GM19463 (cell line): ENCODE measurements around the gene AKAP8L.
A peak's percentile ranks its signal among the peaks of the same experiment; 100 is the strongest.

ENCODE experiments used
- ATAC-seq: cut with Tn5 transposase; IDR thresholded peaks from one replicate; pipeline ENCODE4 v1.9.1; 2021; ENCODE audit warnings: mild to moderate bottlenecking, moderate library complexity; ENCODE audit not compliant: unreplicated experiment

AKAP8L gene

DNA sequence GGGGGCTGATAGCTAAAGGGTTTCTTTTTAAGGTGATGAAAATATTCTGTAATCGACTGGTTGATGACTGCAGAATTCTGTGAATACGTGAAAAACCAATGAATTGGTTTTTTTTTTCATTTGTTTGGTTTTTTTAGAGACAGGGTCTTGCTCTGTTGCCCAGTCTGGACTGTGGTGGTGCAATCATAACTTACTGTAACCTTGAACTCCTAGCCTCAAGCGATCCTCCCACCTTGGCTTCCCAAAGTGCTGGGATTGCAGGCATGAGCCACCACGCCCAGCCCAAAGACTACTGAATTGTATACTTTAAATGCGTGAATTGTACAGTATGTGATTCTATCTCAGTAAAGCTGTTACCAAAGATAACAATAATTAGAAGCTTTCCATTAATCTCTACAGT is 24.4 kb downstream of the AKAP8L start:
- ATAC-seq: no peak

DNA sequence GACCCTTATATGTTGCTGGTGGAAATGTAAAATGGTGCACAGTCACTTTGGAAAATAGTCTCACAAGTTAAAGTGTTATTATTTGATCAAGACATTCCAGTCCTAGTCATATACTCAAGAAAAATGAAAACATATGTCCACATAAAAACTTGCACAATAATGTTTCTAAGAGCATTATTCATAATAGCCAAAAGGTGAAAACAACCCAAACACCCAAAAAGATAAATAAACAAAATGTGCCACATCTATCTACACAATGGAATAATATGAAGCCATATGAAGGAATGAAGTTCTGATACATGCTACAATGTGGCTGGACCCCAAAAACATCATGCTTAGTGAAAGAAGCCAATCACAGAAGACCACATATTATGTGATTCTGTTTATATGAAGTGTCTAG is 24.8 kb downstream of the AKAP8L start:
- ATAC-seq: no peak

DNA sequence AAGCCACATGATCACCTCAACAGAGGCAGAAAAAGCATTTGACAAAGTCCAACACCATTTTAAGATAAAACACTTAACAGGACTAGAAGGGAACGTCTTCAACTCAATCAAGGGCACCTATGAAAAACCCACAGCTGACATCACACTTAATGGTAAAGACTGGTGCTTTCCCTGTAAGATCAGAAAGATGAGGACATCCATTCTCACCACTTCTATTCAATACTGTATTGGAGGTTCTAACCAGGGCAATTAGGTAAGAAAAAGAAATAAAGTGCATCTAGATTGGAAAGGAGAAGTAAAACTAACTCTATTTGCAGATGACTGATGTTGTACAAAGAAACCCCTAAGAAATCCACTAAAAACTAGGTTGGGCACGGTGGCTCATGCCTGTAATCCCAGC is 28.0 kb downstream of the AKAP8L start:
- ATAC-seq: no peak

DNA sequence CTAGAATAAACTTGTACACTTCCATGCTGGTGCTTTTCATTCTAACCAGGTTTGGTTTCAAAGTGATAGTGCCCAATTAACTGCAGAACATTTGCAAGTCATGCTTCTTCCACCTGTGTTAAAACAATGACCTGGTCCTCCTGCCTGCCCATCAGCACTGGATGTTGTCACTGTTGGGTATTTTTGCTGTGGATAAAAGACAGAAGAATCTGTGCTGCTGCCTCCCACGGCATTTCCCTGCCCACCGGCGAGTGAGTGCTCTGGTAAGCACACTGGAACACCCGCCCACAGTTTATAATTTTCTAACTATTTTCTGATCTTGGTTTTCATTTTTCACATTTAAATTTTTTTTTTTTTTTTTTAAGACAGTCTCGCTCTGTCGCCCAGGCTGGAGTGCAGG is 36.9 kb downstream of the AKAP8L start:
- no peak for ATAC-seq

DNA sequence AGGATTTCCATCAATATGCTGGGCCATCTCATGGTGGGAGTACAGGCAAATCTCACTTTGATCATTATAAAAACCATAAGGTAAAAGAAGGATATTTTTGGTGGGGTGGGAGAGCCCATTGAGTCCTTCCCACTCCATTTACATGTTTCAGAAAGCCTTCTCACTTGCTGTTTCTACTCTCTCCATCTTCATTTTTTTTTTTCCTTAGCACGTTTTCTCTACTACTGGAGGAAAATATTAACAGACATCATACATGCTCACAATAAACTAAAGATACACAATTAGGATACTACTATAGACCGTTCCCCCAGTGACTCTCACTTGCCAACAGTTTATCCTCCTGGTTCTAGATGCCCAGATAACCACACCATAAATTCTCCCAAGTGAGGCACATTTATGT is 37.4 kb downstream of the AKAP8L start:
- no peak for ATAC-seq

DNA sequence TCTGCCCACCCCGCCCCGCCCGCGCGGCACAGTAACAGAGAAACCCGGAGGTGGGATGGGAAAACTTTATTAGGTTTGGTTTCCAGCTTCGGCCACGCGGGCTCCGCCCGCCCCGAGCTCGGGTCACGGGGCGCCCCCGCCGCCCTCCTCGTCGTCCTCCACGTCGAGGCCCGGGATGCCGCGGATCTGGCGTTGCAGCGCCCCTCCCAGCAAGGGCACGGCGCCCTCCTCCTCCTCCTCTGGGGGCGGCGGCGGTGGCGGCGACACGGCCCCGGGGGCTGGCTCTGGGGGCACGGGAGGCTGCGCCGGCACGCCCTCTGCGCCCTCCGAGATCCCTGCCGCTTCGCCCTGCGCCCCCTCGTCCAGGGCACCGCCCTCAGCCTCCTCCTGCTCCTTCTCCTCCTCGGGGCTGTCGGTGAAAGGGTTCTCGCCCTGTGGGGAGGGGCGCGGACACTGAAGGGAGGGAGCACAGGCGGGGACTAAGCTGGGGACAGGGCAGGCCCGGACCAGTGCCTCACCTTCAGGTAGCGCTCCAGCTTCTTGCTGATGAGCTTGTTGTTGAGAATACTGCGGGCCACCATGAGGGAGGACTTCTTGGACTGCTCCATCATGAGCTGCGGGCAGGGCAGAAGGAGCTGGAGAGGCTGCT is 38.7 kb downstream of the AKAP8L start:
- ATAC-seq: peak; percentile 27

DNA sequence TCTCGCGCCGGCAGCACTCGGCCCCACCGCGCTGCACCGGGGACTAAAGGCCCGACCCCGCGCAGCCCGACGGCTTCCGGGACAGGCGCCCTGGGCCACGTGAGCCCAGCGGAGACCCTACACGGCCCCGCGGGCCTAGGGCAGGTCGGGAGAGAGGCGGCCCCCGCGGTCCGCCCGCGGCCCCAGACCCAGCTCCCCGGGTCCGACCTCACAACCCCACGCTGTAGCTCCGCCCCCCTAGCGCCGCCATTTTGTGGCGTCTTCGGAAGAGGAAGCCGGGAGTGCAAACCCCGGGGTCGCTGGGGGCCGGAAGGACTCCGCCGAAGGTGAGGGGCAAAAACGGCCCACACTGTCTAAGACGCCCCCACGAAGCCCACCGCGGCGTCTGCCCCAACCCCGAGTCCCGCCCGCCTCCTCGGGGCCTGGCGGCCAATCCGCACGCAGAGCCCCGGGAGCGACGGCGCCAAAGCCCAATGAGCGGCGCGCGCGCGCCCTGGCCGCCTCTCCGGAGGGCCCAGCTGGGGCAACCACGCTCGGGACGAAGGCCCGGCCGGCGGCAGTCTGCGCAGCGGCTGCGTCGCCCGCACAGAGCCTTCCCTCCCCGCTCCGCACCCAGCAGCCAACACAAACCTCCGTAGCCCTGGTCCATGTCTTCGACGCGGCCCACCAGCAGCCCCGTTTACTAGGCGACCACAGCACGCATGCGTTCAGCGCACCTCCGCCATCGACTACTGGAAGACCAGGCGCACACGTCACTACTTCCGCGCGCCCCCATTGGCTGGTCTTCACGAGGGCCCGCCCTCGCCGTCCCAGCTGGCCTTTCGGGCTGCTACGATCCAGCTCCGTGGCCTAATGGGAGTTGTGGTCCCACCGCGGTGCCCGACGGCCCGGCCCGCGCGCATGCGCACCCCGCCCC is 39.4 kb downstream of the AKAP8L start, which contains the start of gene AKAP8:
AKAP8 (minus strand) TSS at position 705 of the 916 bp plus-strand sequence; CDS start at position 649, 56 bp downstream.
- ATAC-seq: peak; percentile 86

DNA sequence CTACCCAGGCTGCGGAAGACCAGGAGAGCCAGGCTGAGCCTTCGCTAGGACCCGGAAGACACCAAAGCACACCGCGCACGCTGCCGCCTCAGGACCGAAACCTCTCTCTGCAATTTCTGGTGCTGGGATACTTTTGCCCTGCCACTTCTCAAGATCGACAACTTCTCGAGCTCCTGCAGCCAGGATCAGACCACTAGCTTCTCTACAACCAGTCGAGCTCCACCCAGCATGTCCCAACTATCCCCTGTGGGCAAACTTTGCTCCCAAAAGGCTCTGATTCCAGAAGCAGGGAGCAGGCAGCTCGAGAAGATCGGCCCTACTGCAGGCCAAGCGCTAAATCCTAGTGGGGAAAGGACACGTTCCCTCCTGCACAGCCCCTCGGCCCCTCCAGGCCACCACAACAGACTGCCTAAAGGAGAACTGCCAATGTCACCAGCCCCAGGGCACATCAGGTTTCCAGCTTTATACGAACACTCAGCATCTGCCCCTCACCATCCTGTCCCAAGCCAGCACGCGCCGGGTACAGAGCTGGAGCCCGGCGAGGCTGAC is 40.2 kb downstream of the AKAP8L start:
- ATAC-seq: no peak

DNA sequence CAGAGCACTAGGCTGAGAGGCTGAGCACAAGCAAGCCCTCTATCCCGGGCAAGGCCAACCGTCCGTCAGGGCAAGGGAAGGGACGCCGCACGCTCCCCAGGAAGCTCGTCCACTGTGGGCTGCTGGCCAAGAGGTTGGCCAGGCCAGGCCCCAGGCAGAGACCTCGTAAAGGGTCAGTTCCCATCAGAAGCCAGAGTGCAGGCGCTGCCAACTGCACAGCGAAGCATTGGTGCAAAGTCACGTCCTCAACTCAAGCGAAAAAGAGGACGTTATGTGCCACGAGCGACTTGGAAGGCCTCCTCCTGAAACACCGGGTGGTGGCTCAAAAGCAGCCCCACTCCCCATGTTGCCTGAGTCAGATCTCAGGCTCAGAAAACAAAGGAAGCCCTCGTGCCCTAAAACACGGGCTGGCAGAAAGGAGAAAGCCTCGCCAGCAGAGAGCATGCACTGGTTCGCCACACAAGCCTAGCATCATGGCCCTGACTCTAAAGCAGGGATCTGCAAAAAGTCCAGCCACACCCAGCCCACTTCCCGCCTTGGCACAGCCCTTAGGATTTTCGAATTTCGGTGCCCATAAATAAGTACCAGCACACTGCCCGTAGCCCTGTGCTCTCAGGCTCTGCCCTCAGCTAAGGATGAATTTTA is 43.9 kb downstream of the AKAP8L start:
- no peak for ATAC-seq

DNA sequence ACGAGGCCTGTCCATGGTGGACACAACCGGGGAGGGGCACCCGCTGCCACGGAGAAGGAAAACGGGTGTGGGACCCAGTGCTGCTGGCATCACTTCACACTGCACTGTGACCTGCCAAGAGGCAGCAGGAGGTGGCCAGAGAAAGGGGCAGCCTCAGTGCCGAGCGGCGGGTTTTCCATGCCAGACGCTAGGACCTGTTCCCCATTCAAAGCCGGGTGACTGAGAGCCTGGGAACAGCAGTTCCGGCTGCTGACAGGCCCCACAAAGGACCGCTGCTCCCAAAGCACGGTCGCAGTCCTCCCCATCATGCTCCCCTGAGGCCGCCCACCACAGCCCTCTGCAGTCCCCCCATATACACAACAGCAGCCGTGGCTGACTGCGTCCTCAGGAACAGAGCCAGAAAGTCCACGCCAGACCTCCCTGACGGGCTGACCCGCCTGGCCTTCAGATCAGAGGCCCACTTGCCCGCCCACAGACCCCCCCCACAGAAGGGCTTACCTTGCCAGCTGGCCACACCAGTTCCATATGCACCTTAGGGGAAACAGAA is 44.6 kb downstream of the AKAP8L start:
- ATAC-seq: no peak

DNA sequence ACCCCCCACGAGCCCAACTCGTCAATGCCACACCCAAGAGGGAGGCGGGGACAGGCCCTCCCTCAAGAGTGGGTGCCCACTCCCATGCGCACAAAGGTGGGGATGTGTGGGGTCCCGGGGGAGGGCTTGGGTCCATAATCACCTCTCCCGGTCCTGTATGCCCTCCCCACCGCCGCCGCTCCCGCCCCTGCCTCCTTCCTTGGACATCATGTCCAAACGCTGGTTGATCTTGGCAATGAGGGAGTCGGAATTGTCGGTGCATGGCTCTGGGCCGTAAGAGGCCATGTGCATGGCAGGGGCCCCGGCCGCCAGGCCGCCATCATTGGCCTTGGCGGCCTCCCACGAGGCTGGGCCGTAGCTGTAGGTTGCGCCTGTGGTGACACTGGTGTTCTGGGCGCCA is 45.1 kb downstream of the AKAP8L start:
- no peak for ATAC-seq

DNA sequence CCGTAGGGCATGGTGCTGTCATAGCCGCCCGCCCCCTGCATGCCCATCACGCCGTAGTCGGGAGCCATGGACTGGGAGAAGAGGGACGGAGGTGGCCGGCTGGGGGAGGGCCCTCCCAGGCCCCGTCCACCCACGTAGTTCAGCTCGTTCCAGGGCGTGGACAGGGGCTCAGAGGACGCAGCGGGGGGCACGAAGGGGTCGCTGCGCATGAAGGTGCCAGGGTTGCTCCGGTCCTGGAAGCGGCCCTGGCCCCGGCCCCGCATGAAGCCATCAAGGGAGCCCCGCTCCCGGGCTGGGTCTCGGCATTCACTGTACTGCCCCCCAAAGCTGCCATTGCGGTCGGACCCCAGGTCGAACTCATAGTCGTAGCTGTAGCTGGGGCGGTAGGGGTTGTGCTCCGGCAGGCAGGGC is 45.9 kb downstream of the AKAP8L start:
- no peak for ATAC-seq

DNA sequence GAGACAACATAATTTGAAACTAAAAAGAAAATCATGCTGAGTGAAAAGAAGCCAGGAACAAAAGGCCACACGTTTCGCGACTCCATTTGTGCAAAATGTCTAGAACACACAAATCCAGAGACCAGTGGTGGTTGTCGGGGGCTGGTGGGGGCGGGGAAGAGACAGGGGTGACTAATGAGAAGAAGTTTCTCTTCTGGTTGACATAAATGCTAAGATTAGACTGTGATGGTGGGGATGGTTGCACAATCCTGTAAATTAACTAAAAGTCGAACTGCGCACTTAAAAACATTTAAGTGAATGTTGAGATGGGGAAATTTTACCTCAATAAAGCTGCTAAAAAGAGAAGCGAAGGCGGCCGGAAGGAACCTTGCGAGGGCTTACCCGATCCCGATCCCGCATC is 46.3 kb downstream of the AKAP8L start:
- ATAC-seq: no peak

DNA sequence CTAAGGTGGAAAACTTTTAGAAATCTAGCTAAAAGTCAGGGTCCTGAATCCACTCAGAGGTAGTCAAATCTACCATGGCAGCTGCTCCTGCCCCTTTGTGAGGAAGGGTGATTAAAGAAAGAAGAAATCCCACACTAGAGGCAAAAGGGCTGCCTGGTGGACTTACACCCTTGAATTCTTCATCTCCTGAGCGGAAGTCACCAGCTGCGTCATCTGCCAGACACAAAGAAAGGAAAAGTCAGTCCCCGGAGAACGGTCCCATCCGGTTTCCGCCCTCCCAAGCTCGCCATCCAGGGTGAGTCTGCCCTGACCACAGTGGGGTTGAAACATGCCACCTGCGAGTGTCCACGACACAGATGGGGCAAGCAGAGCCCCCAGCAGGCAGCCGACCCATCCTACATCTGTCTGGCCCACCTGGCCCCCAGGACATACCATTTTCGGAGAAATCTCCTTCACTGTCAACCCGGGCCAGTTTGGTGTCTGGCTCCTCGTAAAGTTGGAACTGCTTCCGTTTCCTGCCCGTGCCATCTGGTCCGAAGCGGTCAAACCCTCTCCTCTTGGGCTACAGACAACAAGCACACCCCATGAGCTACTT is 46.9 kb downstream of the AKAP8L start:
- ATAC-seq: no peak

DNA sequence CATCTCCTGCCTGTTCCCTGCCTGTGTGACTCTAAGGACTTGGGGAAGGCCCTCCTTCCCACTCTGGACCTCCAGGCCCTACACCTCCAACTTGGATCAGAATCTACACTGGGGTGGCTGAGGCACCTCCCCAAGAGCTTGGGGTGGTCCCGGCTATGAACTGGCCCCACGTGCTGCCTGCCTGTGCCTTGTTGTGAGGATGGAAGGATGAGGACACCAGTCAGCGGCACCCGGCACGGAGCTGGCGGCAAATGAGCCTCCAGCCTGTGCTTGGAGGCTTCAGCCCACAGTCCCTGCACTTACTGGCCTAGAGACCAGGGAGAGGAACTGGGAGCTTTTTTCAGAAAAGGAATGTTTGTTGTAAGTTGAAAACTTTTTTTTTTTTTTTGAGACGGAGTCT is 47.7 kb downstream of the AKAP8L start:
- ATAC-seq: no peak

DNA sequence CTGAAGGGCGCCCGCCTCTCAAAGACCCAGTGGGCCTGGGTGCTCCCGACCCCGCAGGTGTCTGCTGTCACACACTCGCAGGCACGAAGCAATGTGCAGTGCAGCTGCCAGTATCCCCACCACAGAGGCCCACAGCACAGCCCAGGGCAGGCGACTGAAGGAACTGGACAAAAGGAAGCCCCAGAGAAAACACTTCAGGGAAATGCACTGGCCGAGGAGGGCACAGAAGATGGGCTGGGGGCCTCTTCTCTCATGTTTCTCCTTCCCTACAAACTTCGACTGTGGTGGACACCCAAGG is 49.2 kb downstream of the AKAP8L start:
- ATAC-seq: no peak

DNA sequence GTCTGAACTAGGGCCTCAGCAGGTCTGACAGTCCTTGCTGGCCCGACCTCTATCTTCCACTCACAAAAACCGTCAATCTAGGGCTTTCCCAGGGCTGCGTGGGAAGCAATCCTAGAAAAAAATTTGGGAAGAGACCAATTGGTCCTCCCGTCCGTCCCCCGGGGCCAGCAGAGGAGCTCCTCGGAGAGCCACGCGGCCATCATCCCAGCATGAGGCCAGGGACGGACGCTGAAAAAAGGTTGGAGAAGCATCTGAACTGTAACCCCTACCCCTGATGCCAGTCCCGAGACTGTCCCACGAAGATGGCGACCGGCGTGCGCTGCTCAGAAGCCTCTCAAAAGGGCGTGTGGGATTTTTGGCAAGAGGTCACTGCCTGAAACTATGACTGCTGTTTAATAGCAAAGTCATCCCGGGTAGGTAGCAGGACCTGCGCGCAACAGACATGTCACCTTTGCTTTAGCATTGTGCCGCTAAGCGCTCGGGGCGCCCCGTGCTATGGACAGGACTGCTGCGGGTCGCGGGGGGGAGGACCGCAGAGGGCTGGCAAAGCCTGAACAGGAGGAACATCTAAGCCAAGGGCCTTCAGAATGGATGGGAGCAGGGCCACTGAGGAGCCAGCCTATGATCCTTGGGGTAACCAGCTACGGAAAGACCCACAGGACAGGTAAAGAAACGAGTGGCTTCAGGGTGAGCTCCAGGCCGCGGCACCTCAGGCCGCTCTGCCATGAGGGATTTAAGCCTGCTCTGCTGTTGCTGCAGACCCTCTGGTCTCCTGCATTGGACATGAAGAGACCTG is 49.8 kb downstream of the AKAP8L start:
- no peak for ATAC-seq

DNA sequence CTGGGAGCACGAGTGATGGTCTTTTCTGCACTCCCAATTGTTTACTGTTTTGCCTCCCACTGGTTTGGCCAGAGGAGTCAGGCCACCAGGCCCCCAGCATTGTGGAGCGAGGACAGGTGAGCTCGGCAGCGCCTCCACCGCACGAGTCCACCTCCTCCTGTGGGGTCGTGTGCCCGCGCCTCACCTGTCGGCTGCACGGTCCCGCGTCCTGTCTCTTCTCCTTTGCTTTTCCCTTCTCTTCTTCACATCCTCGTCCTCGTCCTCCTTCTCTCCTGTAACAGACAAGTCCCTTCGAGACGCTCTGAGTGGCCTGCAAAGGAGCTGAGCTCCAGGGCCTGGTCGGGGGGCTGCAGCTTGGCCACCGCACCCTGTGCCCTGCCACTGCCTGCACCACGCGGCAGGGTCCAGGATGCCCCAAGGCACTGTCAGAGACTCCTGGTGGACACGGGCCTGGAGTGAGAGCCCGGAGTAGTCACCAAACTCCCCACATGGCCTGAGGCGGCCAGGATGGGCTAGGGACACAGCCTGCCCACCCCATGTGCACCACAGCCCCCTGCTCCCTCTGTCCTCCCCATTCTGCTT is 50.6 kb downstream of the AKAP8L start:
- no peak for ATAC-seq

DNA sequence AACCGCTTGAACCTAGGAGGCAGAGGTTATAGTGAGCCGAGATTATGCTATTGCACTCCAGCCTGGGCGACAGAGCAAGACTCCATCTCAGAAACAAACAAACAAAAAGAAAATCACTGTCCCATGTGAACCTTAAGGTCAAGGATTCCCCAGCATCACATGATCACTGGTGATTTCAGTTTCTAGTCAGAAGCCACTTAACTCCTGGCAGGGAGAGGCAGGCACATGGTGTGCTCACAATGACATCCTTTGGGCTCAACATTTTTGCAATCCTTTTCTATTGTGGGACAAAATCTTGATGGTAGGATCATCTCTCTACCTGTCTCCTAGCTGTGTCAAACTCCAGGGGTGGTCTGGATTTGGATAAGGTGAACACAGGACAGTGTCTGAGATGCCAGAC is 51.3 kb downstream of the AKAP8L start:
- no peak for ATAC-seq

DNA sequence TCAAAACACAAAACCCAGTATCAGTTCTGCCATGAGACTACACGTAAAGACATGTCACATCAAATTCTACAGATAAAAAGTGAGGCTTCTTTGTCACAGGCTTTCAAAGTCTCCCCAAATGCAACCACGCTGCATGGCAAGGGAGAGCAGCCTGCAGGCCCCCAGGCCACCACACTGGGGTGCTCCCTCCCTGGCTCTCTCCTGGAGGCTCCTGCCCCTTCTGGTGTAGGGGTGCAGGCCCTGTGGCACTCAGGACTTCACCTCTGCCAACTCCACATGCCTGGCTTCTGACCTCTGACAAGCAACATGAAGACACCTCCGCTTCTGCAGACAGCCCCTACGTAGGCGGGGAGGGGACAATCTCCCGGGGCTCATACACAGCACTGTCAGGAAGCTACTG is 53.5 kb downstream of the AKAP8L start:
- ATAC-seq: no peak
